ENCODE data around the gene CTPS2. TPM values are rescaled to one million over a fixed set of nuclear protein-coding genes. Genes with fewer than 3 reads are reported as not detected.

Gene CTPS2
- total RNA-seq, 2 experiments from 2014 or later: 4.6 to 4.7 TPM

- Mint-ChIP-seq H3K4me3 (peak overlapping the region; percentile 75), H3K27ac (peak overlapping the region; percentile 69), H3K36me3 (ENCODE audit: low read depth) (no peaks in the 10 kb centered on the region), H3K27me3 (ENCODE audit: low read depth) (no peaks in the 10 kb centered on the region), H3K4me1 (ENCODE audit: low read depth) (peaks cover 10% of the 10 kb centered on the region), H3K9me3 (ENCODE audit: insufficient read depth) (no peaks in the 10 kb centered on the region)
- DNase-seq (no peak), ATAC-seq (no peak)
- ChIA-PET CTCF (interaction anchor here (1.7 kb wide), 1 partner anchor 14 kb away, joined by 4 read pairs; no protein-coding TSS in a partner anchor), POLR2A (interaction anchor here (1.2 kb wide), 1 partner anchor 8 kb away, joined by 7 read pairs; the partner anchor contains the start of gene SYAP1)
Measured at GRCh38 chrX:16711219-16711811, 1.2 kb downstream of the CTPS2 start.

- POLR2A ChIA-PET: no interaction called here
- no peaks in the 10 kb centered on the region for H3K9me3 Mint-ChIP-seq (ENCODE audit: insufficient read depth)
Measured at GRCh38 chrX:16708016-16708415, 4.5 kb downstream of the CTPS2 start.

GRCh38 chrX:16705370-16705769, 7.1 kb downstream of the CTPS2 start:
- ATAC-seq (no peak), DNase-seq (no peak)
- ChIA-PET CTCF (no interaction called here), POLR2A (interaction anchor here (0.6 kb wide), 1 partner anchor 312 kb away, joined by 3 read pairs; no protein-coding TSS in a partner anchor)
- Mint-ChIP-seq H3K9me3 (ENCODE audit: insufficient read depth) (no peaks in the 10 kb centered on the region), H3K4me1 (ENCODE audit: low read depth) (no peaks in the 10 kb centered on the region), H3K27me3 (ENCODE audit: low read depth) (no peaks in the 10 kb centered on the region), H3K4me3 (no peak overlapping the region), H3K36me3 (ENCODE audit: low read depth) (no peaks in the 10 kb centered on the region), H3K27ac (no peak overlapping the region)

More at GRCh38 chrX:16708016-16708415, 4.5 kb downstream of the CTPS2 start:
- H3K27ac Mint-ChIP-seq: no peak overlapping the region
- H3K4me3 Mint-ChIP-seq: no peak overlapping the region
- CTCF ChIA-PET: no interaction called here
- no peaks in the 10 kb centered on the region for H3K36me3 Mint-ChIP-seq (ENCODE audit: low read depth)
- peaks cover 10% of the 10 kb centered on the region for H3K4me1 Mint-ChIP-seq (ENCODE audit: low read depth)
- no peak for DNase-seq
- no peaks in the 10 kb centered on the region for H3K27me3 Mint-ChIP-seq (ENCODE audit: low read depth)
- ATAC-seq: no peak

- ChIA-PET POLR2A (no interaction called here), CTCF (no interaction called here)
Measured at GRCh38 chrX:16702700-16703599, 9.5 kb downstream of the CTPS2 start.

GRCh38 chrX:16700734-16701133, 11.7 kb downstream of the CTPS2 start:
- POLR2A ChIA-PET: no interaction called here
- H3K27ac Mint-ChIP-seq: no peak overlapping the region
- H3K9me3 Mint-ChIP-seq (ENCODE audit: insufficient read depth): no peaks in the 10 kb centered on the region
- ATAC-seq: no peak
- DNase-seq: no peak
- no peak overlapping the region for H3K4me3 Mint-ChIP-seq
- CTCF ChIA-PET: no interaction called here
- no peaks in the 10 kb centered on the region for H3K27me3 Mint-ChIP-seq (ENCODE audit: low read depth)
- peaks cover 2% of the 10 kb centered on the region for H3K36me3 Mint-ChIP-seq (ENCODE audit: low read depth)
- no peaks in the 10 kb centered on the region for H3K4me1 Mint-ChIP-seq (ENCODE audit: low read depth)

More at GRCh38 chrX:16702700-16703599, 9.5 kb downstream of the CTPS2 start:
- DNase-seq (no peak), ATAC-seq (no peak)
- H3K9me3 Mint-ChIP-seq (ENCODE audit: insufficient read depth): no peaks in the 10 kb centered on the region
- H3K36me3 Mint-ChIP-seq (ENCODE audit: low read depth): no peaks in the 10 kb centered on the region
- no peaks in the 10 kb centered on the region for H3K27me3 Mint-ChIP-seq (ENCODE audit: low read depth)
- no peak overlapping the region for H3K27ac Mint-ChIP-seq
- H3K4me3 Mint-ChIP-seq: no peak overlapping the region
- H3K4me1 Mint-ChIP-seq (ENCODE audit: low read depth): no peaks in the 10 kb centered on the region

GRCh38 chrX:16699389-16699788, 13.1 kb downstream of the CTPS2 start:
- no peak overlapping the region for H3K4me3 Mint-ChIP-seq
- ATAC-seq (no peak), DNase-seq (no peak)
- POLR2A ChIA-PET: no interaction called here
- H3K27ac Mint-ChIP-seq: no peak overlapping the region
- no peaks in the 10 kb centered on the region for H3K27me3 Mint-ChIP-seq (ENCODE audit: low read depth)
- peaks cover 2% of the 10 kb centered on the region for H3K36me3 Mint-ChIP-seq (ENCODE audit: low read depth)
- no peaks in the 10 kb centered on the region for H3K9me3 Mint-ChIP-seq (ENCODE audit: insufficient read depth)
- CTCF ChIA-PET: no interaction called here
- no peaks in the 10 kb centered on the region for H3K4me1 Mint-ChIP-seq (ENCODE audit: low read depth)

- Mint-ChIP-seq H3K27me3 (ENCODE audit: low read depth) (no peaks in the 10 kb centered on the region), H3K9me3 (ENCODE audit: insufficient read depth) (no peaks in the 10 kb centered on the region), H3K4me3 (no peak overlapping the region), H3K36me3 (ENCODE audit: low read depth) (peaks cover 2% of the 10 kb centered on the region), H3K4me1 (ENCODE audit: low read depth) (no peaks in the 10 kb centered on the region), H3K27ac (no peak overlapping the region)
- DNase-seq (no peak), ATAC-seq (no peak)
- CTCF ChIA-PET: interaction anchor here (0.8 to 2.0 kb wide), 4 partner anchors 15 to 252 kb away, joined by 3 to 5 read pairs (median 4); partner anchors contain the start of gene CTPS2
- POLR2A ChIA-PET: no interaction called here
Measured at GRCh38 chrX:16696956-16697355, 15.5 kb downstream of the CTPS2 start.

- no peak for ATAC-seq
- no peaks in the 10 kb centered on the region for H3K4me1 Mint-ChIP-seq (ENCODE audit: low read depth)
- CTCF ChIA-PET: interaction anchor here (2.0 kb wide), 1 partner anchor 31 kb away, joined by 5 read pairs; no protein-coding TSS in a partner anchor
- H3K27ac Mint-ChIP-seq: no peak overlapping the region
- no peak overlapping the region for H3K4me3 Mint-ChIP-seq
- no peaks in the 10 kb centered on the region for H3K27me3 Mint-ChIP-seq (ENCODE audit: low read depth)
- H3K9me3 Mint-ChIP-seq (ENCODE audit: insufficient read depth): no peaks in the 10 kb centered on the region
- POLR2A ChIA-PET: no interaction called here
- peak; percentile 62 for DNase-seq
- peaks cover 2% of the 10 kb centered on the region for H3K36me3 Mint-ChIP-seq (ENCODE audit: low read depth)
Measured at GRCh38 chrX:16695079-16695676, 17.3 kb downstream of the CTPS2 start.

- ChIA-PET POLR2A (no interaction called here), CTCF (no interaction called here)
- Mint-ChIP-seq H3K4me1 (ENCODE audit: low read depth) (no peaks in the 10 kb centered on the region), H3K27me3 (ENCODE audit: low read depth) (no peaks in the 10 kb centered on the region), H3K36me3 (ENCODE audit: low read depth) (no peaks in the 10 kb centered on the region), H3K27ac (no peak overlapping the region), H3K9me3 (ENCODE audit: insufficient read depth) (no peaks in the 10 kb centered on the region), H3K4me3 (no peak overlapping the region)
- DNase-seq (no peak), ATAC-seq (no peak)
Measured at GRCh38 chrX:16687514-16687913, 25.0 kb downstream of the CTPS2 start.

- no peak for DNase-seq
- CTCF ChIA-PET: interaction anchor here (0.6 to 1.1 kb wide), 2 partner anchors 13 to 238 kb away, joined by 3 to 4 read pairs; no protein-coding TSS in a partner anchor
Measured at GRCh38 chrX:16683007-16683664, 29.3 kb downstream of the CTPS2 start.

GRCh38 chrX:16678689-16679088, 33.8 kb downstream of the CTPS2 start:
- Mint-ChIP-seq H3K9me3 (ENCODE audit: insufficient read depth) (no peaks in the 10 kb centered on the region), H3K27ac (no peak overlapping the region), H3K27me3 (ENCODE audit: low read depth) (no peaks in the 10 kb centered on the region), H3K4me1 (ENCODE audit: low read depth) (no peaks in the 10 kb centered on the region), H3K36me3 (ENCODE audit: low read depth) (peaks cover 3% of the 10 kb centered on the region), H3K4me3 (no peak overlapping the region)
- CTCF ChIA-PET: no interaction called here
- DNase-seq: no peak
- POLR2A ChIA-PET: no interaction called here
- ATAC-seq: no peak

More at GRCh38 chrX:16683007-16683664, 29.3 kb downstream of the CTPS2 start:
- Mint-ChIP-seq H3K27me3 (ENCODE audit: low read depth) (no peaks in the 10 kb centered on the region), H3K36me3 (ENCODE audit: low read depth) (no peaks in the 10 kb centered on the region), H3K9me3 (ENCODE audit: insufficient read depth) (no peaks in the 10 kb centered on the region), H3K27ac (no peak overlapping the region), H3K4me1 (ENCODE audit: low read depth) (no peaks in the 10 kb centered on the region), H3K4me3 (no peak overlapping the region)
- ATAC-seq: no peak
- POLR2A ChIA-PET: no interaction called here
